ENCODE results near the gene CADM1.

CADM1 gene

DNA sequence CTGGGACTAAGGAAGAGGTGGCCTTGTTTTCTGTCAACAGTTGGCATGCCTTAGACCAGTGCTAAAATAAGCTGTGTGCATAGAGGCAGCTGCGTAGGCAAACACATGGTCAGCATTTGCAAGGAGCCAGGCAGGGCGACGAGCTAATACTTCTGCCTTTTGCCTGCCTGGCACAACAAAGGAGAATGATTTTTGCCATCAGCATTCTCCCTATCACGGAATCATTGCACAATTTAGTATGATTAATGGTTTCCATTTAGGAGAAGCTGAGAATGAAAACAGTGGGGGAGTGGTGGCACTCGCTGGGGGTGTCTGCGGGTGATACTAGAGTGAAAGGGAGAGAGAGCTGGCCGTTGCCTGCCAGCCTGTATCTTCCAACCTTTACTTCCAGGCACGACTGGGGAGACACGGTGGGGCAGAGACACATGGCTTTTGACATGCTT, 336.0 kb downstream of the CADM1 start:
- ATAC-seq (ENCODE audit: low read depth) (no peak), DNase-seq (ENCODE audit: low spot score) (no peak)
- Histone ChIP-seq H3K36me3 (ENCODE audit: low read depth) (no peaks in the 10 kb centered on the region), H3K4me3 (ENCODE audit: severe bottlenecking) (no peak overlapping the region), H3K4me1 (ENCODE audit: insufficient read depth, poor library complexity, severe bottlenecking) (no peaks in the 10 kb centered on the region), H3K27ac (ENCODE audit: poor library complexity, severe bottlenecking) (no peak overlapping the region), H3K27me3 (ENCODE audit: insufficient read depth, poor library complexity, severe bottlenecking) (no peaks in the 10 kb centered on the region), H3K9me3 (ENCODE audit: severe bottlenecking) (no peaks in the 10 kb centered on the region)
- TF ChIP-seq, protein P1, sequence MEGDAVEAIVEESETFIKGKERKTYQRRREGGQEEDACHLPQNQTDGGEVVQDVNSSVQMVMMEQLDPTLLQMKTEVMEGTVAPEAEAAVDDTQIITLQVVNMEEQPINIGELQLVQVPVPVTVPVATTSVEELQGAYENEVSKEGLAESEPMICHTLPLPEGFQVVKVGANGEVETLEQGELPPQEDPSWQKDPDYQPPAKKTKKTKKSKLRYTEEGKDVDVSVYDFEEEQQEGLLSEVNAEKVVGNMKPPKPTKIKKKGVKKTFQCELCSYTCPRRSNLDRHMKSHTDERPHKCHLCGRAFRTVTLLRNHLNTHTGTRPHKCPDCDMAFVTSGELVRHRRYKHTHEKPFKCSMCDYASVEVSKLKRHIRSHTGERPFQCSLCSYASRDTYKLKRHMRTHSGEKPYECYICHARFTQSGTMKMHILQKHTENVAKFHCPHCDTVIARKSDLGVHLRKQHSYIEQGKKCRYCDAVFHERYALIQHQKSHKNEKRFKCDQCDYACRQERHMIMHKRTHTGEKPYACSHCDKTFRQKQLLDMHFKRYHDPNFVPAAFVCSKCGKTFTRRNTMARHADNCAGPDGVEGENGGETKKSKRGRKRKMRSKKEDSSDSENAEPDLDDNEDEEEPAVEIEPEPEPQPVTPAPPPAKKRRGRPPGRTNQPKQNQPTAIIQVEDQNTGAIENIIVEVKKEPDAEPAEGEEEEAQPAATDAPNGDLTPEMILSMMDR (IDR thresholded peaks at IDR 0.05; ENCODE audit: poor library complexity, severe bottlenecking) = no peak

DNA sequence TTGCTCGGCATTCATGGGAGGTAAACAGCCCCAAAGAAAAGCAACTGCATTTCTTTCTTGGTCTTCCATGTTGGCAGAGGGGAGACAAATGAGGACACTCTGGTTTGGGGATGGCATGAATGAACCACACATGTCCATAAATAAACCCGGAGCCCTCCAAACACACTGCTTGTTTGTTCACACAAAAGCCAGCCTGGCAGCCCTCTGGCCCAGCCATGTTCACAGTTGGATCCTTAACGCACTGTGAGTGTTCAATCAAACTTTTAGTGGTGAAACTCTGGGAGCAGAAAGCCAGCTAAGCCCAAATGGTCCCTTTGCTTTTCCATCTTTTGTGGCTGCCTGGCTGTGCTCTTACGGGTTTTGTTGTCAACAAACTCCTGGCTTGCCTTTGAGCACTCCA, 336.8 kb downstream of the CADM1 start:
- H3K9me3 ChIP-seq (ENCODE audit: severe bottlenecking) = no peaks in the 10 kb centered on the region
- no peaks in the 10 kb centered on the region for H3K36me3 ChIP-seq (ENCODE audit: low read depth)
- H3K4me1 ChIP-seq (ENCODE audit: insufficient read depth, poor library complexity, severe bottlenecking) = no peaks in the 10 kb centered on the region
- H3K27me3 ChIP-seq (ENCODE audit: insufficient read depth, poor library complexity, severe bottlenecking) = no peaks in the 10 kb centered on the region
- DNase-seq (ENCODE audit: low spot score) = no peak
- no peak overlapping the region for H3K4me3 ChIP-seq (ENCODE audit: severe bottlenecking)
- no peak for ATAC-seq (ENCODE audit: low read depth)
- TF ChIP-seq, protein P1 (IDR thresholded peaks at IDR 0.05; ENCODE audit: poor library complexity, severe bottlenecking) = no peak
- H3K27ac ChIP-seq (ENCODE audit: poor library complexity, severe bottlenecking) = no peak overlapping the region

DNA sequence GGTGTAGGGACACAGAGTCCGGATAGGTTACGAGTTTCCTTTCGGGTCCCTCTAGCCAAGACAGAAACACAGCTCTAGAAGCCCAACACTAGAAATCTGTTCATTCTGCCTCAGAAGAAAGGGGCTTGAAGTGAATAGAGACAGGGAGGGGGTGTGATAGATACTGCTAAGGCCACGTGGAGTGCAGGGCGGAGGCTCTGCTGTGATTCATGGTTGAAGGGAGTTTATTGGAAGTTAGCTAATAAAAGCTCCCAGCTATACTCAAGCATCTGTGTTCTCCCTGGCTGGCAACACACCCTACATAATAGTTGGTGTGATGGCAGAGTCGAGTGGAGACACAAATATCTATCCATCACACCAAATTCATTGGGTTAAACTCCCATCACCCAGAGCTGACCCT, 337.4 kb downstream of the CADM1 start:
- Histone ChIP-seq H3K36me3 (ENCODE audit: low read depth) (no peaks in the 10 kb centered on the region), H3K27ac (ENCODE audit: poor library complexity, severe bottlenecking) (no peak overlapping the region), H3K4me3 (ENCODE audit: severe bottlenecking) (no peak overlapping the region), H3K27me3 (ENCODE audit: insufficient read depth, poor library complexity, severe bottlenecking) (no peaks in the 10 kb centered on the region), H3K9me3 (ENCODE audit: severe bottlenecking) (no peaks in the 10 kb centered on the region), H3K4me1 (ENCODE audit: insufficient read depth, poor library complexity, severe bottlenecking) (no peaks in the 10 kb centered on the region)
- DNase-seq (ENCODE audit: low spot score) (no peak), ATAC-seq (ENCODE audit: low read depth) (peak; percentile 35; the same call in 1 of the 3 replicates)
- TF ChIP-seq, protein P1 (IDR thresholded peaks at IDR 0.05; ENCODE audit: poor library complexity, severe bottlenecking) = no peak

DNA sequence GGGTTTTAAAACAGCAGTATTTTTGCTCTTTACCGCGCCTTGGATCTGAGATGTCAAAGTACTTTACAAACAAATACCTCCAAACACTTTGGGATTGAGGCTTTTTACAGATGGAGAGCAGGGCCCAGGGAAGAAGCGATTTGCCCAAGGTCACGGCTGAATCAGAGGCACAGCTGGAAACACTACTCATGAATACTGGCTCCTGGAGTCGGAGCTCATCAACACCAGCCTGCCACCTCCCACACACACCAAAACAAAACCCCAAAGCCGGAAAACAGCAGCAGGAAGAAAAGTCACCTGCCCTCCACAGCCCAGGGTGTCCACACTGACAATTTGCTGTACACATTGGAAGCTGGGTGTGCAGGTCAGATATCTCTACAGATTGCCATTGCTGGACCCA, 339.4 kb downstream of the CADM1 start:
- H3K9me3 ChIP-seq (ENCODE audit: severe bottlenecking) = no peaks in the 10 kb centered on the region
- no peaks in the 10 kb centered on the region for H3K27me3 ChIP-seq (ENCODE audit: insufficient read depth, poor library complexity, severe bottlenecking)
- H3K36me3 ChIP-seq (ENCODE audit: low read depth) = no peaks in the 10 kb centered on the region
- no peak overlapping the region for H3K4me3 ChIP-seq (ENCODE audit: severe bottlenecking)
- ATAC-seq (ENCODE audit: low read depth) (no peak), DNase-seq (ENCODE audit: low spot score) (no peak)
- no peaks in the 10 kb centered on the region for H3K4me1 ChIP-seq (ENCODE audit: insufficient read depth, poor library complexity, severe bottlenecking)
- TF ChIP-seq, protein P1 (IDR thresholded peaks at IDR 0.05; ENCODE audit: poor library complexity, severe bottlenecking) = no peak
- no peak overlapping the region for H3K27ac ChIP-seq (ENCODE audit: poor library complexity, severe bottlenecking)

DNA sequence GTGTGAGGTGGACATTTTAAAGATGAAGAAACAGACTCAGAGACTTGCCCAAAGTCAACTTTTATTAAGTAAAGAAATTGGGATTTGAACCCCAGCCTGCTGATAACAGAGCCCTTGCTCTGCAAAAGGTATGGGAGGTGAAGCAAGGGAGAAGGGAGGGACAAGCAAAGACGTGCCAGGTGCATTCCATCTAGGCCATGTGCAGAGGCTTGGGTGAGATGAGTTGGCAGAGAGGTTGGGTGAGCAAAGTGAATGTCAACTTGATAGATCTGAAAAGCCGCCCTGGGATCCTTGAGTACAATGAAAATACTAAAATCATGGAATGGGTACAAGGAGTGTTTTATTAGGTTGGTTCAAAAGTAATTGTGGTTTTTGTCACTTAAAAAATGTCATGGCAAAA, 341.3 kb downstream of the CADM1 start:
- Histone ChIP-seq H3K27me3 (ENCODE audit: insufficient read depth, poor library complexity, severe bottlenecking) (no peaks in the 10 kb centered on the region), H3K9me3 (ENCODE audit: severe bottlenecking) (no peaks in the 10 kb centered on the region), H3K27ac (ENCODE audit: poor library complexity, severe bottlenecking) (no peak overlapping the region), H3K4me3 (ENCODE audit: severe bottlenecking) (no peak overlapping the region), H3K36me3 (ENCODE audit: low read depth) (no peaks in the 10 kb centered on the region), H3K4me1 (ENCODE audit: insufficient read depth, poor library complexity, severe bottlenecking) (no peaks in the 10 kb centered on the region)
- TF ChIP-seq, protein P1 (IDR thresholded peaks at IDR 0.05; ENCODE audit: poor library complexity, severe bottlenecking) = no peak
- ATAC-seq (ENCODE audit: low read depth) (peak; percentile 50; the same call in 1 of the 3 replicates), DNase-seq (ENCODE audit: low spot score) (no peak)

All from RWPE2 (cell line).